Measurements from ENCODE around the gene PHOX2B.

PHOX2B gene

GRCh38 chr4:41709844-41710481, 38.6 kb downstream of the PHOX2B start:
- no peak for DNase-seq

- DNase-seq, result no peak
These were observed 44.7 kb downstream of the PHOX2B start for GRCh38 chr4:41703785-41704184.

GRCh38 chr4:41702770-41703169, 45.8 kb downstream of the PHOX2B start:
- DNase-seq, result no peak

GRCh38 chr4:41701983-41702382, 46.5 kb downstream of the PHOX2B start:
- DNase-seq, result no peak

GRCh38 chr4:41696763-41697162, 51.8 kb downstream of the PHOX2B start:
- no peak for DNase-seq

GRCh38 chr4:41696131-41696530, 52.4 kb downstream of the PHOX2B start:
- no peak for DNase-seq

All from NCI-H446 (cell line).